Measurements from ENCODE around the gene NEGR1.
A peak's percentile ranks its signal among the peaks of the same experiment; 100 is the strongest.

DNA sequence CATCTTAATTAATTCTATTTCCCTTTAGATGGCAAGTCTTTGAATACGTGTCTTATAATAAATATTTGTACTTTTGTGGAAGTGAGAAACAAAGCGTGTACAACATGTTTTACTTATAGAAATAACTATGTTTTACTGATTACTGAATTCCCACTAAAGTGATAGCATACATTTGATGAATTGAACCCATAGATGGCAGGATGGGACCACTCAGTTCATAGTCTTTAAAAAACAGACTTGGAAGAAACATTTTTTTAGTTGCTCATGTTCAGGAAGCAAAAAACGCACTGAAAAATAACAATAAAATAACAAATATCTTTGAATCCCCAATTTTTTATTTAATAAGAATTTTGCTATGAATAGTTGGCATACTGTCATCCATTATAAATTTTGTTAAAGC is 694.4 kb downstream of the NEGR1 start:
- TF ChIP-seq, protein P1, sequence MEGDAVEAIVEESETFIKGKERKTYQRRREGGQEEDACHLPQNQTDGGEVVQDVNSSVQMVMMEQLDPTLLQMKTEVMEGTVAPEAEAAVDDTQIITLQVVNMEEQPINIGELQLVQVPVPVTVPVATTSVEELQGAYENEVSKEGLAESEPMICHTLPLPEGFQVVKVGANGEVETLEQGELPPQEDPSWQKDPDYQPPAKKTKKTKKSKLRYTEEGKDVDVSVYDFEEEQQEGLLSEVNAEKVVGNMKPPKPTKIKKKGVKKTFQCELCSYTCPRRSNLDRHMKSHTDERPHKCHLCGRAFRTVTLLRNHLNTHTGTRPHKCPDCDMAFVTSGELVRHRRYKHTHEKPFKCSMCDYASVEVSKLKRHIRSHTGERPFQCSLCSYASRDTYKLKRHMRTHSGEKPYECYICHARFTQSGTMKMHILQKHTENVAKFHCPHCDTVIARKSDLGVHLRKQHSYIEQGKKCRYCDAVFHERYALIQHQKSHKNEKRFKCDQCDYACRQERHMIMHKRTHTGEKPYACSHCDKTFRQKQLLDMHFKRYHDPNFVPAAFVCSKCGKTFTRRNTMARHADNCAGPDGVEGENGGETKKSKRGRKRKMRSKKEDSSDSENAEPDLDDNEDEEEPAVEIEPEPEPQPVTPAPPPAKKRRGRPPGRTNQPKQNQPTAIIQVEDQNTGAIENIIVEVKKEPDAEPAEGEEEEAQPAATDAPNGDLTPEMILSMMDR (IDR thresholded peaks at IDR 0.05): peak in 2 of 6 experiments; percentile 17 to 20
- TF ChIP-seq POLR2A (IDR thresholded peaks at IDR 0.05) (no peak), EP300 (IDR thresholded peaks at IDR 0.05) (no peak)

Measured in upper lobe of left lung (tissue), 4 donors.